ENCODE data around the gene C1S.
"Not testable (repeated sequence)": the region's sequence is repeated elsewhere in the genome, so short reads cannot be mapped to it uniquely, and the experiment has no call there.

The C1S gene

GRCh38 chr12:7047306-7047705, 13.2 kb upstream of the C1S start:
- DNase-seq: no peak

- DNase-seq: not testable (repeated sequence)
These were observed 11.0 kb upstream of the C1S start for GRCh38 chr12:7049445-7049951.

- DNase-seq: not testable (repeated sequence)
These were observed 10.5 kb upstream of the C1S start for GRCh38 chr12:7049973-7050372.

GRCh38 chr12:7054925-7055324, 5.6 kb upstream of the C1S start:
- no peak for DNase-seq

- not testable (repeated sequence) for DNase-seq
These were observed 4.8 kb upstream of the C1S start for GRCh38 chr12:7055736-7056135.

- DNase-seq: peak; percentile 7
These were observed 2.2 kb upstream of the C1S start for GRCh38 chr12:7058163-7058845.

- no peak for DNase-seq
These were observed 1.6 kb upstream of the C1S start for GRCh38 chr12:7058850-7059395.

- no peak for DNase-seq
These were observed 738 bp upstream of the C1S start for GRCh38 chr12:7059780-7060179.

GRCh38 chr12:7061138-7061537, 620 bp downstream of the C1S start:
- DNase-seq: no peak

- DNase-seq: no peak
These were observed 1.1 kb downstream of the C1S start for GRCh38 chr12:7061596-7061995.

- no peak for DNase-seq
These were observed 4.0 kb downstream of the C1S start for GRCh38 chr12:7064516-7064915.

- no peak for DNase-seq
These were observed 4.6 kb downstream of the C1S start for GRCh38 chr12:7065073-7065623.

GRCh38 chr12:7066596-7066995, 6.1 kb downstream of the C1S start:
- no peak for DNase-seq

- DNase-seq: no peak
These were observed 6.6 kb downstream of the C1S start for GRCh38 chr12:7067096-7067495.

GRCh38 chr12:7068240-7068993, 7.9 kb downstream of the C1S start:
- DNase-seq: no peak

GRCh38 chr12:7068994-7069346, 8.5 kb downstream of the C1S start:
- DNase-seq: no peak

- no peak for DNase-seq
These were observed 8.9 kb downstream of the C1S start for GRCh38 chr12:7069386-7069785.

- DNase-seq: no peak
These were observed 11.5 kb downstream of the C1S start for GRCh38 chr12:7072035-7072434.

- no peak for DNase-seq
These were observed 12.0 kb downstream of the C1S start for GRCh38 chr12:7072554-7072953.

- DNase-seq: no peak
These were observed 13.4 kb downstream of the C1S start for GRCh38 chr12:7073946-7074345.

- DNase-seq: no peak
These were observed 15.0 kb downstream of the C1S start for GRCh38 chr12:7075518-7075917.

- DNase-seq: no peak
These were observed 15.4 kb downstream of the C1S start for GRCh38 chr12:7075939-7076338.

GRCh38 chr12:7076493-7076892, 16.0 kb downstream of the C1S start:
- DNase-seq: no peak

- no peak for DNase-seq
These were observed 17.6 kb downstream of the C1S start for GRCh38 chr12:7078163-7078562.
